Thoracic aorta (tissue), 2 donors: ENCODE measurements around the gene CELF5. TPM values are rescaled to one million over a fixed set of nuclear protein-coding genes. Genes with fewer than 3 reads are reported as not detected.
"Not testable (repeated sequence)": the region's sequence is repeated elsewhere in the genome, so short reads cannot be mapped to it uniquely, and the experiment has no call there.

Source experiments
- ATAC-seq: fragments of 150-250 bp; one replicate; pipeline ENCODE4 v1.8.0; 2017; ENCODE audit warnings: low read depth; ENCODE audit not compliant: insufficient number of reproducible peaks, low FRiP score
- DNase-seq: peaks from one replicate; pipeline ENCODE4 v3.0.0-alpha.2; 2020; ENCODE audit warnings: low spot score
- H3K27ac ChIP-seq, 2 donors: fragments of 200-600 bp; sonication (generic); 1 replicate in 1 of 2; 2 replicates in 1 of 2; pipeline ENCODE4 v1.5.1; 2016; ENCODE audit warnings: mild to moderate bottlenecking in 2 of 2, moderate library complexity in 2 of 2
- H3K27me3 ChIP-seq: fragments of 200-600 bp; sonication (generic); replicated peaks from 2 replicates; pipeline ENCODE4 v1.6.0; 2016; ENCODE audit warnings: mild to moderate bottlenecking; ENCODE audit not compliant: insufficient read depth
- H3K36me3 ChIP-seq: fragments of 200-600 bp; sonication (generic); one replicate; pipeline ENCODE4 v1.5.1; 2016
- H3K4me1 ChIP-seq, 2 donors: fragments of 200-600 bp; sonication (generic); 1 replicate in 1 of 2; 2 replicates in 1 of 2; pipeline versions ENCODE4 v1.5.1 to v1.6.0; 2016; ENCODE audit warnings: low read depth in 2 of 2, mild to moderate bottlenecking in 1 of 2; ENCODE audit not compliant: control insufficient read depth in 1 of 2
- H3K4me3 ChIP-seq: fragments of 200-600 bp; sonication (generic); 2 replicates; pipeline ENCODE4 v1.5.1; 2016; ENCODE audit warnings: mild to moderate bottlenecking
- H3K9me3 ChIP-seq: fragments of 200-600 bp; sonication (generic); 2 replicates; pipeline ENCODE4 v1.5.1; 2016
- CTCF ChIP-seq: fragments of 200-600 bp; sonication (generic); IDR thresholded peaks from one replicate; pipeline ENCODE4 v1.5.1; 2019; ENCODE audit warnings: antibody characterized with exemption
- total RNA-seq, 2 donors: library from RNA; depleted of rRNA; stranded (reverse); fragments of >200 nt; gene quantifications; one replicate each; pipeline versions ENCODE4 v1.1.0 to v1.2.3, GENCODE V29; 2016

Gene CELF5
- total RNA-seq, 2 donors from 2014 or later: not detected

DNA sequence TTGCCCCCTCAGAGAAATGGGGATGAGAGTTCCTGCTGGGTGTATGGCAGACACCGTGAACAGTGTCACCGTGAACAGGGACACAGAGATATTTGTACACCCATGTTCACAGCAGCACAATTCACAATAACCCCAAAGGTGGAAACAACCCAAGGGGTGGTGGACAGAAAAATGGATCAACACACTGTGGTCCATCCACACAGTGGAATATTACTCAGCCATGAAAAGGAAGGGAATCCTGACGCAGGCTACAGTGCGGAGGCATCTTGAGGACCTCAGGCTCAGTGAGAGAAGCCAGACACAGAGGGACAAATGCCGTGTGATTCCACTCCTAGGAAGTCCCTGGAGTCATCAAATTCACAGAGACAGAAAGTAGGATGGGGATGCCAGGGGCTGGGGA lies 7.6 kb upstream of the CELF5 start:
- Histone ChIP-seq H3K4me3 (no peak overlapping the region), H3K27ac (no peak overlapping the region), H3K4me1 (no peaks in the 10 kb centered on the region), H3K36me3 (no peaks in the 10 kb centered on the region), H3K9me3 (no peaks in the 10 kb centered on the region), H3K27me3 (no peaks in the 10 kb centered on the region)
- TF ChIP-seq CTCF: no peak
- no peak for ATAC-seq
- no peak for DNase-seq

- ATAC-seq: no peak
- Histone ChIP-seq H3K4me3 (no peak overlapping the region), H3K36me3 (no peaks in the 10 kb centered on the region), H3K4me1 (peaks cover 0 to 4% of the 10 kb centered on the region in 2 donors), H3K9me3 (no peaks in the 10 kb centered on the region), H3K27me3 (peaks cover 4% of the 10 kb centered on the region), H3K27ac (no peak overlapping the region)
- DNase-seq: no peak
- no peak for TF ChIP-seq CTCF
Measured at GRCh38 chr19:3220576-3220975, 3.9 kb upstream of the CELF5 start.

DNA sequence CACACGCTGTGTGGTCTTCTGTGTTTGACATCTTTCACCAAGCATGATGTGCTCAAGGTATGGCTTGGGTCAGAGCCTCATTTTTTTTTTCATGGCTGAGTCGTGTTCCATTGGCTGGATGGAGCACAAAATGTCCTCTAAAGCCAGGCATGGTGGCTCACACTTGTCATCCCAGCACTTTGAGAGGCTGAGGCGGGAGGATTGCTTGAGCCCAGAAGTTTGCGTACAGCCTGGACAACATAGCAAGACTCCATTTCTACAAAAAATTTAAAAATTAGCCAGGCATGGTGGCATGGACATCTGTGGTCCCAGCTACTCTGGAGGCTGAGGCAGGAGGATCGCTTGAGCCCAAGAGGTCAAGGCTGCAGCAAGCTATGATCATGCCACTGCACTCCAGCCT lies 2.9 kb upstream of the CELF5 start:
- not testable (repeated sequence) for DNase-seq, H3K4me3 ChIP-seq

GRCh38 chr19:3222709-3223108 lies 1.8 kb upstream of the CELF5 start:
- Histone ChIP-seq H3K4me1 (peaks cover 0 to 4% of the 10 kb centered on the region in 2 donors), H3K36me3 (no peaks in the 10 kb centered on the region), H3K27ac (no peak overlapping the region), H3K9me3 (no peaks in the 10 kb centered on the region), H3K4me3 (no peak overlapping the region), H3K27me3 (peaks cover 4% of the 10 kb centered on the region)
- ATAC-seq (no peak), DNase-seq (no peak)
- no peak for TF ChIP-seq CTCF

More for the DNA sequence above, 2.9 kb upstream of the CELF5 start:
- H3K27ac ChIP-seq, H3K36me3 ChIP-seq, H3K4me1 ChIP-seq, H3K27me3 ChIP-seq, ATAC-seq, H3K9me3 ChIP-seq: not testable (repeated sequence)

- Histone ChIP-seq H3K27ac (no peak overlapping the region), H3K27me3 (peaks cover 4% of the 10 kb centered on the region), H3K9me3 (no peaks in the 10 kb centered on the region), H3K36me3 (no peaks in the 10 kb centered on the region), H3K4me1 (peaks cover 0 to 4% of the 10 kb centered on the region in 2 donors), H3K4me3 (no peak overlapping the region)
- DNase-seq (no peak), ATAC-seq (no peak)
- TF ChIP-seq CTCF: no peak
Measured at GRCh38 chr19:3225169-3225485, 666 bp downstream of the CELF5 start.

DNA sequence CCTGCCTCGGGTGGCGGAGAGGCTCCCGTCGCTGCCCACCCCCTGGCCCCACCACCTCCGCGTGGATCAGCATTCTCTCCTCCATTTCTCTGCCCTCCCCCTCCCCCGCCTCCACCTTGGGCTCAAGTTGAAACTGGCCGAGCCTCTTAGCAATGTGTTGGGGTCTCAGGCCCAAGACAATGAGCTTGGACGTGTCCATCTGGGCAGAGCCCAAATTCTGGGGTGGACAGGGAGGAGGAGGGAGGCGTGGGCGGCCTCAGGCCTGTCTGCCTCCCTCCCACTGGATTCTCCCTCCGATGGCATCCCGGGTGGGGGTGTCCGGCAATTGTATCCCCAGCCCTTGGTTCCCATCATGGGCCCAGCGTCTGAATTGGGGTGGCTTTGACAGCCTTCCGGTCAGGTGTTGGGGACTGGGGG lies 1.2 kb downstream of the CELF5 start:
- ATAC-seq (no peak), DNase-seq (no peak)
- H3K4me1 ChIP-seq: peaks cover 0 to 4% of the 10 kb centered on the region in 2 donors
- H3K27me3 ChIP-seq: peaks cover 4% of the 10 kb centered on the region
- H3K4me3 ChIP-seq: no peak overlapping the region
- H3K27ac ChIP-seq: no peak overlapping the region
- no peaks in the 10 kb centered on the region for H3K9me3 ChIP-seq
- TF ChIP-seq CTCF: no peak
- no peaks in the 10 kb centered on the region for H3K36me3 ChIP-seq
